Activated CD8-positive, alpha-beta memory T cell treated with anti-CD3 and anti-CD28 coated beads, Interleukin-2, amount 50 U/mL, for 24 hours (primary cell): ENCODE results near the gene MX2.
"Not testable (repeated sequence)": the region's sequence is repeated elsewhere in the genome, so short reads cannot be mapped to it uniquely, and the experiment has no call there.

ENCODE experiments used
- DNase-seq: peaks from one replicate; pipeline ENCODE4 v3.0.0-alpha.2; 2020; ENCODE audit errors: extremely low read depth

Gene MX2

GRCh38 chr21:41418393-41418792, 56.6 kb downstream of the MX2 start:
- no peak for DNase-seq

DNA sequence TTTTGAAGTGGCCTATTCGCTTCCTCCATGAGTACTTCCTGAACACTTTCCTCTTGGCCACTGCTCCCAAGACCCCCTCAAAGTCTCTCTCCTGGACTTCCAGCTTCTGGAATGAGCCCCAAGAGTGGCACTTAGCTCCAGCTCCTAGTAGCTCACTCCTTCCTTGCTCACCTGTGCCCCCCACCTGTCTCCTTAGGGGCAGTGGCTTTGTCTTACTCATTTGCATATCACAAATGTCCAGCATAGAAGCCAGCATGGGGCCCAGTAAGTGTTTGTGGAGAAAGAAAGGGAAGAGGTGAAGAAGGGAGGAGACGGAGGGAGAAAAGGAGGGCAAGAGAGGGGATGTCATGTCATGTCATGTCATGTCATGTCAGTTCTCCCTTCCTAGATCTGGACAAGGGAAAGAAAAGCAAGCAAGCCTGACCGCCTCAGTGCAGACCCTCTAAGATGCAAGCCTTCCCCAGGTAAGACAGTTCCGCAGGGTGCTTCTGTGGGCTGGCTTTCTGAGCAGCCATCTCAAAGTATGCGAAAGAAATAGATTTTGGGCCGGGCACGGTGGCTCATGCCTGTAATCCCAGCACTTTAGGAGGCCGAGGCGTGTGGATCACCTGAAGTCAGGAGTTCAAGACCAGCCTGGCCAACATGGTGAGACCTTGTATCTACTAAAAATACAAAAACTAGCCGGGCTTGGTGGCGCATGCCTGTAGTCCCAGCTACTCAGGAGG, 57.3 kb downstream of the MX2 start:
- DNase-seq = no peak

DNA sequence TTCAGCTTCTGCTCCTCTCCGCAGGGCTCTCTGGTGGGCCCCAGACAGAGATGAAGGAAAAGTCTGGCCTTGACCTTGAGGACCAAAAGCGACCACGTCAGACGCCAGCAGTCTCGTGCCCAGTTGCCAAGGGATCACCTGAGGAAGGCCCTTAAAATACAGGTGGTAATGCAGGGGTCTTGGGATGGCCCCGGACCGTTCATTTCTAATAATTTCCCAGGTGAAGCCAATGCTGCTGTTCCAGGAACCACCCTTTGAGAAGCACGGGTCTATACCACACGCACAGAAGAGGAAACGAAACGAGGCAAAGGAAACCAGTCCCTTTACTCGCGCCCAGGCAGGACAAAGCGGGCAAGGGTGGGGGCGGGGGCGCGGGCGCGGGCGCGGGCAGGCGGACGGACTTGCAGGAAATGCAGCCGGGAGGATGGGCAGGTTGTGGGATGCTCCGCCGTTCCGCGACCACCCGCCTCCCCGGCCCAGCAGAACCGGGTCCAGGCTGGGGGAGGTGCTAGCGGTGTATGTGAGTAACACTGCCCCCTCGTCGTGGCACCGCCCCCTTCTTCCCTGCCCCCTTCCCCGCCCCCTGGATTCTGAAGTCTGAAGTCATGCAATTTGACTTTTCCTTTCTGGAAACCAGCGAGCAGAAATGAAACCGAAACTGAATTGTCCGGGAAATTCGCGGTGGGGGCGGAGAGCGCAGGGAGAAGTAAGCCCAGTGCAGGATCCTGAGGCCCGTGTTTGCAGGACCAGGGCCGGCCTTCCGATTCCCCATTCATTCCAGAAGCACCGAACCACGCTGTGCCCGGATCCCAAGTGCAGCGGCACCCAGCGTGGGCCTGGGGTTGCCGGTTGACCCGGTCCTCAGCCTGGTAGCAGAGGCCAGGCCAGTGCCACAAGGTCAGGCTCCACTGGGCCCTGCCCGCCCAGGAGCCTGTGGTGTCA, 58.4 kb downstream of the MX2 start:
- DNase-seq = no peak

GRCh38 chr21:41420998-41421397, 59.2 kb downstream of the MX2 start:
- DNase-seq = not testable (repeated sequence)

DNA sequence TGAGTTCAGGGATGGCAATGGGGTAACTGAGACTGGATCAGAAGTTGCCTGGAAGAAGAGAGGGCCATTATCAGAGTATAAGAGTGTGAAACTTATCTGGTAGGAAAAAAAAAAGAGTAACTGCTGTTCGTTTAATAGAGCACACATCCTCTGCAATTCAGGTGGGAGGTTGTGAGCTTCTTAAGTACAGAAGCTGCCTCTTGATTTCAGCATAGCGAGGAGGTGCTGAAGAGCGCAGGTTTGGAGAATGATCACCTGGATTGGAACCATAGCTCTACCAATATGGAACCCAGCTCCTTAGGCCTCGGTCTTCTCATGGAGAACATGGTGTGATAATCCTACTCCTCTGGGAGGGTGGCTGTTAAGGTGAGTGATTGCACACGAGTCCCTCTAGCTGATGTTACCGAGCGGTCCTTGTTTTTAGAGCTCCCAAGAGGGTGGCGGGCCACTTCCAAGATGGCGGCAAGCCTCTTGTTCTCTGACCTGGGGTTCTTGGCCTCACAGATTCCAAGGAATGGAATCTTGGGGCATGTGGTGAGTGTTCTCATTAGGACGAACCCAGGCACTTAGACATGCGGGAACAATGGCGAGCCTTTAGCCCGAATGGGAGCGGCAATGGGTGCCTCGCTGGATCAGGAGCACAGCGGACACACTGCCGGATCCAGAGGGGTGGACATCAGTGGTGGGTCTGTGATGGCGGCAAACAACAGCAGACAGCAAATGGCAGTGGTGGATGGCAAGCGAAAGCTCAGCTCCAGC, 60.9 kb downstream of the MX2 start:
- no peak for DNase-seq

- DNase-seq = not testable (repeated sequence)
These were observed 61.4 kb downstream of the MX2 start for GRCh38 chr21:41423305-41423636.

- no peak for DNase-seq
These were observed 63.7 kb downstream of the MX2 start for GRCh38 chr21:41425588-41425953.

DNA sequence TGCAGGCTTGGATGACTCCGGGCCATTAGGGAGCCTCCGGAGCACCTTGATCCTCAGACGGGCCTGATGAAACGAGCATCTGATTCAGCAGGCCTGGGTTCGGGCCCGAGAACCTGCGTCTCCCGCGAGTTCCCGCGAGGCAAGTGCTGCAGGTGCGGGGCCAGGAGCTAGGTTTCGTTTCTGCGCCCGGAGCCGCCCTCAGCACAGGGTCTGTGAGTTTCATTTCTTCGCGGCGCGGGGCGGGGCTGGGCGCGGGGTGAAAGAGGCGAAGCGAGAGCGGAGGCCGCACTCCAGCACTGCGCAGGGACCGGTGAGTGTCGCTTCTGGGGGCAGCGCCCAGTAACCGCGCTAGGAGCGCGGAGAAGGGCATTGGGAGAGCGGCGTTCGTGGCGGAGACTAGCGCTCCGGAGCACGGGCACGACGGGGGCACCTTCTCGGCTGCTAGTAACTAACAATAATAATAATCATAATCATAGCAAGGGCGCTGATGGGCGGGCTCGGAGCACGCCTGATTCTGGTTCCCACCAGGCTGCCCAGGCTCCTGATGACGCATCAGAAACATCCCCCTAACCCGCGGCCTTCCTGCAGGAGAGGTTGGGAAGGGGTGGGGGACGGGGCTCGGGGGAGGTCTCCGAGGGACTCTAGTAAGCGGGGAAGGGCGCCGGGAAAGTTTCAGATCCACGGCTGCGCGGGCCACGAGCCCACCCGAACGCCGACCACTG, 64.3 kb downstream of the MX2 start, which contains the start of gene MX1:
Gene MX1, plus strand, starts transcription at position 286 of the 722 bp plus-strand sequence. CDS start 5,832 bp downstream, outside the sequence.
- peak; percentile 53 for DNase-seq

DNA sequence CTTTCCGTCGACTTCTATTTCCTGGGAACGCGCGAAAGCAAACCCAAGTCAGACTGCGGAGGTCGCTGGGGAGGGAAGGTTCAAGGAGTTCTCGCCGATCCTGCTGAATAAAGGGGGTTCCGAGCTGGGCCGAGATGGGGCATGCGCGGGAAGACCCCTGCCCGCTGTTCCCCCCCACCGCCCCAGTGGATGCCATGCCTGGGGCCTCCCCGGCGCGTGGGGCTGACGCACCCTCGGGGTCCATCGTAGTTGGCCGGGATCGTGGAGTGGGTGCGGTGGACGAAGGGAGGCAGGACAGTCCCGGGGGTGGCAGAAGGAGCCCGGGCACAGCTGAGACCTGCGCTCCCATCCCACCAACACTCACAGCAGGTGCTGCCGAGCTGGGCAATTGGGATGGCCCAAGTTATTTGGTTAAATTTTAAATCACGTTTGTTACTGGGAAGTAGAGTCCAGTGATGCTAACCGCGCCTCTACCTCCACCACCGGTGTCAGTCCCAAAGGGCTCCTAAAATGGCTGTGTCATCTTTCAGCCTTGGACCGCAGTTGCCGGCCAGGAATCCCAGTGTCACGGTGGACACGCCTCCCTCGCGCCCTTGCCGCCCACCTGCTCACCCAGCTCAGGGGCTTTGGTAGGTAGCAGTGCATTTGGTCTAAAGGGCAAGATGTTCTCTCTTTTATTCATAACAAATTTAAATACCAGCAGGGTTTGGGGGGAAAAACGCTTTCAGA, 65.0 kb downstream of the MX2 start:
- DNase-seq = no peak

DNA sequence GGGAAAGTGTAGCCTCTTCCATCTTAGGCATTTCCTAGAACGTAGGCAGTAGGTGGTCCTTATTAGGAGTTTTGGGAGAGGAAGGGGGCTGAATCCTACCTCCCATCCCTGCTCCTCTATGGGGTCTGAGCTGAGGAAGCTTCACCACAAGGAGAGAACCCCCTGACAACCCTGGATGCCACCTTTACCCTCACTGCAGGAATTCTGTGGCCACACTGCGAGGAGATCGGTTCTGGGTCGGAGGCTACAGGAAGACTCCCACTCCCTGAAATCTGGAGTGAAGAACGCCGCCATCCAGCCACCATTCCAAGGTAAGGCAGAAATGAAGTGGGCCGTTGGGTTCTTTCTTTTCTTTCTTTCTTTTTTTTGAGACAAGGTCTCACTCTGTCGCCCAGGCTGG, 65.7 kb downstream of the MX2 start:
- no peak for DNase-seq

GRCh38 chr21:41428311-41428710, 66.5 kb downstream of the MX2 start:
- no peak for DNase-seq

DNA sequence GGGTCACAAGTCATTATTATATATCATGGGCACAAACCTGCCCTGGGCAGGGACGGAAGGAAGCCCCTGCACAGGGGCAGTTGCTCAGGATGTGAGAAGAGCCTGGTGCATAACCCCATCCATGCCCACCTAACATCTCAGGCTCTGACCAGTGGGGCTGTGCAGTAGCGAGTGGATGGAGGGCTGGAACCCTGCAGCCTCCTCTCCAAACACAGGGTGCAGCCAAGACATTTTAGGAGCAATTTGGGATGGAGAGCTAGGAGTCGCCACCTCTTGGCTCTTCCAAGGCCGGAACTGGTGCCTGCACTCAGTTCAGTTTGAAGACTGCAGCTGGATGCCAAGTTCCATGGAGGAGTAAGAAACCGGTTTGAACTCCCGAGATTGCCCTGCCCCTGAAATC, 67.0 kb downstream of the MX2 start:
- no peak for DNase-seq

- no peak for DNase-seq
These were observed 67.5 kb downstream of the MX2 start for GRCh38 chr21:41429305-41429704.

DNA sequence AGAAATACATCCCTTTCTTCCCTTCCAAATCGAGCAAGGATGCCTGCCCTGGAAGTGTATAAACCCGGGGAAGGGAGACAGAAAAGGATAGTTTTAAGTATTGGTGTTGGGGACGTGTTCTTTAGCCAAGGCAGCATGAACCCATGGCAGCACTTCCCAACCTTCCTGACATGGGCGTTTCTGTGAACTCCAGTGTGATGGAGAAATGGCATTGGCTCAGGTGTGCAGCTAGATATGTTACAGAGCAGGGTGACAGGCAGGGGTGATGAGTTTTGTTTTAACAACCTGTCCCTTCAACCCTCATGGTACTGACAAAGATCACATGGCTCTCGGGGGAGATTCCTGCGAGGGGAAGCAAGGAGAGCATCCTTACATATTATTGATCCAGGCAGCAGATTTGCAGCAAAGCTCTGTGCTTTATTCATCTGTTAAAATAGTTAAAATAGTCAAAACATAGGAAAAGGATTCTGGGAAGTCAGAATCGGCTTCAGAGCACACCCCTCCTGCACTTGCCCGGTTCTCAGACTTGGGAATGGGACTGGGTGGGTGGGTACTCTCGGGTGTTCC, 68.2 kb downstream of the MX2 start:
- no peak for DNase-seq

DNA sequence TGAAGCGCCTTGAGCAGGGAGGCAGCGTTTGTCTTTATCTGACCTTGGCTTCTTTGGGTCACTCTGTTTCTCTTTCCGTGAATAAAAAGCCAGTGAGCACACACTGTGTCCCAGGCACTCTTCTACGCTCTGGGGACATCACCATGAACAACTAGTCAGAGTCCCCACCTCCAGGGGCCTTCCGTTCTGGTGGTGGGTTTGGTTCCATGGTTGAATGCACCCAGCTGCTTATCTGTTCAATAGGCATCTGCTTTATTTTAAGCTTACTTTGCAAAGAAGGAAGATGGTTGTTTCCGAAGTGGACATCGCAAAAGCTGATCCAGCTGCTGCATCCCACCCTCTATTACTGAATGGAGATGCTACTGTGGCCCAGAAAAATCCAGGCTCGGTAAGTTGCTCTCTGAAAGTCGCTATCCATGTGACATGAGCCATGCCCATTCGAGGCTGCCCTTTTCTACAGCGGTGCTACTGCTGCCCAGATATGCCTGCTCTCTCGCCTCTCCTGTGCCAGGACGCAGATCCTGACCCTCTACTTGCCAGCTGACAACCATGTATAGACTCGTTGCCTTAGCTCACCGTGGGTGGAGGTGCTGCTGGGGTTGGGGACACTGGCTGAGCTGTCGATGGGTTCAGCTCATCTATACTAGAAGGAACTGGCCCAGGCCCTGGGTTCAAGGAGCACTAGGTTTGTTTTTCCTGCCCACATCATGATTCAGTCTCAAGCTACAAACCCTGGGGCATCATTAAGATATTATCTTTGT, 70.1 kb downstream of the MX2 start:
- DNase-seq = no peak

GRCh38 chr21:41432562-41433460, 71.0 kb downstream of the MX2 start:
- DNase-seq = no peak

- no peak for DNase-seq
These were observed 71.7 kb downstream of the MX2 start for GRCh38 chr21:41433566-41433965.

DNA sequence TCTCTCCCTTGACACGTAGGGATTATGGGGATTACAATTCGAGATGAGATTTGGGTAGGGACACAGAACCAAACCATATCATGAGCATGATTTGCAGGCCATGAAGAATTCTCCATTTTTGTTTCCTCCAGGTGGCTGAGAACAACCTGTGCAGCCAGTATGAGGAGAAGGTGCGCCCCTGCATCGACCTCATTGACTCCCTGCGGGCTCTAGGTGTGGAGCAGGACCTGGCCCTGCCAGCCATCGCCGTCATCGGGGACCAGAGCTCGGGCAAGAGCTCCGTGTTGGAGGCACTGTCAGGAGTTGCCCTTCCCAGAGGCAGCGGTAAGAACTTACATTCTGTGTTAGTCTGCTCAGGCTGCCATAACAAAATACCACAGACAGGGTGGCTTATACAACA, 73.9 kb downstream of the MX2 start:
- DNase-seq = no peak

DNA sequence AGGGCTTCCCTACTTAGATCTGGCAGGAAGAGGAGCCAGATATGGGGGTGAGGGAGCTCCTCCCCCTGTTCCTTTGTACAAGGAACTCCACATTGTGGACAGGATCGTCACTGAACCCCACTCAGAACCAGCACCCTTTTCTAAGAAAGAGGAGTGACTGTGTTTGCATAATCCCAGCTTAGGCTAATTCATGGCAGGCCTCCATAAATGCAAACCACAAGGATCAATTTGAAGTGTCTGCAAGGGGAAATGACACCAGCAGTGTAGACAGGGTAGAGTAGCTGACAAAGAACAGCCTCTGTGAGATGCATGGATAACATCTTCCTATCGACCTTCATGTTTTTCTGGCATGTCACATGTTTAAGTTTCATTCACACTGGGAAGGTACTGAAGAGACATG, 75.9 kb downstream of the MX2 start:
- no peak for DNase-seq
